Keratinocyte (primary cell): ENCODE results near the gene SCN2B. TPM values are rescaled to one million over a fixed set of nuclear protein-coding genes. Genes with fewer than 3 reads are reported as not detected.

Experiments used
- DNase-seq: peaks from one replicate; pipeline ENCODE4 v3.0.0-alpha.2; 2011; ENCODE audit warnings: low read depth, missing footprints, low spot score
- FAIRE-seq: peaks from 2 replicates; lab custom pipeline; 2011; peaks lifted over from hg19 to GRCh38; lab: Jason Lieb, UNC
- H2AFZ ChIP-seq: 2 replicates; pipeline ENCODE4 v1.6.0; 2012; ENCODE audit warnings: low read length, control low read depth, inconsistent platforms; ENCODE audit not compliant: control insufficient read depth
- H3K27ac ChIP-seq: 2 replicates; pipeline ENCODE4 v1.5.1; 2011; ENCODE audit warnings: low read length; ENCODE audit not compliant: control insufficient read depth, insufficient read depth
- H3K27me3 ChIP-seq: 3 replicates; pipeline ENCODE4 v1.6.0; 2011; ENCODE audit warnings: low read length; ENCODE audit not compliant: control insufficient read depth, insufficient read depth; ENCODE audit errors: extremely low read depth
- H3K36me3 ChIP-seq, 2 experiments: 2 replicates in 1 of 2; 3 replicates in 1 of 2; pipeline ENCODE4 v1.5.1; 2011; ENCODE audit warnings: low read length in 2 of 2, mild to moderate bottlenecking in 1 of 2; ENCODE audit not compliant: control insufficient read depth in 2 of 2, insufficient read depth in 2 of 2; ENCODE audit errors: extremely low read depth in 1 of 2
- H3K4me1 ChIP-seq: 3 replicates; pipeline ENCODE4 v1.5.1; 2011; ENCODE audit warnings: low read length; ENCODE audit not compliant: control insufficient read depth, insufficient read depth; ENCODE audit errors: extremely low read depth
- H3K4me2 ChIP-seq: 3 replicates; pipeline ENCODE4 v1.6.0; 2011; ENCODE audit warnings: low read depth, low read length; ENCODE audit not compliant: control insufficient read depth, insufficient read depth; ENCODE audit errors: extremely low read depth
- H3K4me3 ChIP-seq, 3 experiments: fragments of 200-600 bp in 1 of 3; sonication (generic) in 1 of 3; 2 replicates in 2 of 3; 3 replicates in 1 of 3; pipeline ENCODE4 v1.5.1; 2011 to 2016; ENCODE audit warnings: low read length in 3 of 3, mild to moderate bottlenecking in 3 of 3, control low read depth in 2 of 3, inconsistent platforms in 1 of 3, low read depth in 1 of 3, mixed read lengths in 1 of 3, mixed run types in 1 of 3, moderate library complexity in 1 of 3; ENCODE audit not compliant: control insufficient read depth in 2 of 3, insufficient read depth in 2 of 3; ENCODE audit errors: extremely low read depth in 1 of 3
- H3K79me2 ChIP-seq: 2 replicates; pipeline ENCODE4 v1.6.0; 2012; ENCODE audit warnings: low read length; ENCODE audit not compliant: control insufficient read depth, insufficient read depth
- H3K9ac ChIP-seq: 3 replicates; pipeline ENCODE4 v1.6.0; 2011; ENCODE audit warnings: low read length; ENCODE audit not compliant: control insufficient read depth, insufficient read depth; ENCODE audit errors: extremely low read depth
- H3K9me1 ChIP-seq: 3 replicates; pipeline ENCODE4 v1.6.0; 2011; ENCODE audit warnings: low read length; ENCODE audit not compliant: control insufficient read depth, insufficient read depth; ENCODE audit errors: extremely low read depth
- H3K9me3 ChIP-seq: 2 replicates; pipeline ENCODE4 v1.5.1; 2012; ENCODE audit warnings: low read depth, low read length; ENCODE audit not compliant: control insufficient read depth
- H4K20me1 ChIP-seq: 3 replicates; pipeline ENCODE4 v1.6.0; 2011; ENCODE audit warnings: low read length; ENCODE audit not compliant: control insufficient read depth, insufficient read depth; ENCODE audit errors: extremely low read depth
- EZH2 ChIP-seq: IDR thresholded peaks from one replicate; pipeline ENCODE4 v1.6.1; 2012; ENCODE audit warnings: inconsistent platforms, mild to moderate bottlenecking, low read length, moderate library complexity
- dilution Hi-C: fragments of 300-500 bp; cut with MboI; formaldehyde crosslinking; loops from one replicate; pipeline ENCODE4 v1.7.0; 2020; ENCODE audit warnings: low sequenced_read_pairs; ENCODE audit not compliant: extremely low pct_ligation_motif_present
- polyA plus RNA-seq, 5 experiments: library from polyadenylated mRNA; depleted of rRNA in 3 of 5; stranded (reverse) in 3 of 5; stranded (forward) in 1 of 5; unstranded in 1 of 5; fragments of >200 nt; gene quantifications; 1 replicate in 1 of 5; 2 replicates in 3 of 5; 3 replicates in 1 of 5; pipeline versions ENCODE4 v1.2.1 to v1.2.3, GENCODE V29; 2011 to 2012; ENCODE audit warnings: missing spikeins in 2 of 5, low read depth in 1 of 5, low replicate concordance in 1 of 5
- TF ChIP-seq, protein P1 (sequence below), 3 experiments: IDR thresholded peaks in 1 of 3; conservative IDR thresholded peaks in 1 of 3; optimal IDR thresholded peaks in 1 of 3; 2 replicates in 2 of 3; 3 replicates in 1 of 3; pipeline versions ENCODE3 to v1.5.1; 2011; ENCODE audit warnings: low read length in 3 of 3, mild to moderate bottlenecking in 3 of 3, moderate library complexity in 2 of 3, control low read depth in 1 of 3, inconsistent platforms in 1 of 3; ENCODE audit not compliant: insufficient read depth in 2 of 3; ENCODE audit errors: extremely low read depth in 1 of 3

Gene SCN2B
- polyA plus RNA-seq, 1 donor (not counting 4 experiments of a cell fraction or from before 2014, with no cell fraction given): 0.56 TPM

DNA sequence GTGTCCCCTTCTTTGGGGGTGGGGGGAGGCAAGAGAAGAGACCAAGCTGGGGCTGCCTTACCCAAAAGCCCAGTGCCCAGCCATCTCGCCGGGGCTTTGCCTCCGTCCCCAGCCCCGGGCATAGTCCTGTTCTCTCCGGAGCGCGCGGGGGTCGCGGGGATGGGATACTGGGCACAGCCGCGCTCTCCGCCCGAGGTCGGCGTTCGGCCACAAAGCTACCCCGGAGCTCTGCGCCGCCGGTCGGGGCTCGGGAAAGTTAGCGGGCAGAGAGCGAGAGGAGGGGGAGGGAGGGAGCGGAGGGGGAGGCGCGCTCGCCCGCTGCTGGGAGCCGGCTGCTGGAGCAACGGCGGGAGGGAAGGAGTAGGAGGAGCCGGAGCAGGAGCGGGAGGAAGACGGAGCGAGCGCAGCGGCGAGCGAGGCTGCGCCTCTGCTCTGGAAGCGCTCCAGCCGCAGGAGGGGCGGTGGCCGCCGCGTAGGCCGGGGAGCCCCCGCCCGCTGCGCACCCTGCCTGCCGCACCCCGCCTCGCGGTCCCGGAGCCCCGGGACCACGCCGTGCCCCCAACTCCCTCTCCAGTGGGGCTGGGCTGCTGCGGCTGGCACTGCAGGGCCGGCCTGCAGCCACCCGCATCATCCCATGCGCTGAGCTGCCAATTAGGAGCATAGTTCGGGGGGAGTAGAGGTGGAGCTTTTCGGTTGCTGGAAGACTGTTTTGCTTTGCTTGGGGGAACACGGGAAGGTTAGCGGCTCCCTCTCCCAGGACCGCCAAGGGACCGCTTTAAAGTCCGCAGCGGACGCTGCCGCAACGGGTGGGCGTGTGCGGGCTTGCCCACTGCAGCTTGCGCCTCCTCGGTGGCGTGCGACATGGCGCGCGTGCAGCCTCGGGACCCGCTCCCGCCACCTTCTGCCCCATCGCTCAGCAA, 23.6 kb downstream of the SCN2B start, which contains the start of gene SCN4B:
Gene SCN4B, minus strand, starts transcription at position 272 of the 920 bp plus-strand sequence. Its CDS starts 150 bp downstream, at position 122.
- H3K79me2 ChIP-seq: no peaks in the 10 kb centered on the region
- peaks cover 13% of the 10 kb centered on the region for H3K27me3 ChIP-seq
- peak within 1 kb of the TSS; percentile 89 for H3K4me2 ChIP-seq
- peak within 1 kb of the TSS; percentile 52 for H3K9ac ChIP-seq
- FAIRE-seq (no peak), DNase-seq (no peak)
- H3K36me3 ChIP-seq: no peaks in the 10 kb centered on the region
- no peaks in the 10 kb centered on the region for H4K20me1 ChIP-seq
- H3K27ac ChIP-seq: no peak within 1 kb of the TSS
- H3K4me1 ChIP-seq: peaks cover 23% of the 10 kb centered on the region
- H3K4me3 ChIP-seq: peak within 1 kb of the TSS; percentile 50 to 74 (median 56)
- dilution Hi-C loops: no loop called here
- H2AFZ ChIP-seq: peak within 1 kb of the TSS; percentile 76
- H3K9me3 ChIP-seq: no peaks in the 10 kb centered on the region
- no peak for TF ChIP-seq EZH2
- TF ChIP-seq, protein P1, sequence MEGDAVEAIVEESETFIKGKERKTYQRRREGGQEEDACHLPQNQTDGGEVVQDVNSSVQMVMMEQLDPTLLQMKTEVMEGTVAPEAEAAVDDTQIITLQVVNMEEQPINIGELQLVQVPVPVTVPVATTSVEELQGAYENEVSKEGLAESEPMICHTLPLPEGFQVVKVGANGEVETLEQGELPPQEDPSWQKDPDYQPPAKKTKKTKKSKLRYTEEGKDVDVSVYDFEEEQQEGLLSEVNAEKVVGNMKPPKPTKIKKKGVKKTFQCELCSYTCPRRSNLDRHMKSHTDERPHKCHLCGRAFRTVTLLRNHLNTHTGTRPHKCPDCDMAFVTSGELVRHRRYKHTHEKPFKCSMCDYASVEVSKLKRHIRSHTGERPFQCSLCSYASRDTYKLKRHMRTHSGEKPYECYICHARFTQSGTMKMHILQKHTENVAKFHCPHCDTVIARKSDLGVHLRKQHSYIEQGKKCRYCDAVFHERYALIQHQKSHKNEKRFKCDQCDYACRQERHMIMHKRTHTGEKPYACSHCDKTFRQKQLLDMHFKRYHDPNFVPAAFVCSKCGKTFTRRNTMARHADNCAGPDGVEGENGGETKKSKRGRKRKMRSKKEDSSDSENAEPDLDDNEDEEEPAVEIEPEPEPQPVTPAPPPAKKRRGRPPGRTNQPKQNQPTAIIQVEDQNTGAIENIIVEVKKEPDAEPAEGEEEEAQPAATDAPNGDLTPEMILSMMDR (optimal IDR thresholded peaks at IDR 0.05 in 1 of 3, IDR thresholded peaks at IDR 0.05 in 1 of 3, conservative IDR thresholded peaks at IDR 0.05 in 1 of 3; ENCODE audit: extremely low read depth in 1 of 3, insufficient read depth in 2 of 3, low read length in 3 of 3): peak in 1 of 3 experiments; percentile 13
- H3K9me1 ChIP-seq: no peaks in the 10 kb centered on the region

DNA sequence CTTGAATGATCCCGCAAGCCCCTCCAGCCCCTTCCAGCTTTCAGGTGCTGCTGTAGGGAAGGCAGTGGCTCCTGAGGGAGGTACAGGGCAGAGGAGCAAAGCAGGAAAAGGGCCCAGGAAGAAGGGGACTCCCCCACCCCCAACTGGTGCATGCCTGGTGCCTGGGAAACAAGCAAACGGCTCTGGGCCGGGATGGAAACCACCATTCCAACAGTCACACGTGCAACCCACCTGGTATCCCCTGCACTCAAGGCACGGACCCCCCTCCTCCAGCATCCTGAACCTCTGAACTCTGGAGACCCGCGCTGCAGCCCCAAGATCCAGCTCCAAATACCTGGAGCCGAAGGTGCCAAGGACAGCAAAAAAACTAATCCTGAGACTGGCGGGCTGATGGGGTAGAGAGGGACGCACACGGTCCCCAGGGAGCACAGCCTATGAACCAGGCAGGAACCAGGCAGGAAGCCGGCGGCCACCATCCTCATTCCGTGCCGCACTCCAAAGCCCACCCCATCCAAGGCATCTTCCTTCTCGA, 24.4 kb downstream of the SCN2B start:
- Histone ChIP-seq H3K9me1 (no peaks in the 10 kb centered on the region), H3K27me3 (peaks cover 13% of the 10 kb centered on the region), H3K9me3 (no peaks in the 10 kb centered on the region), H4K20me1 (no peaks in the 10 kb centered on the region), H3K9ac (peak overlapping the region; percentile 52), H3K27ac (no peak overlapping the region), H2AFZ (peak overlapping the region; percentile 76), H3K4me2 (peak overlapping the region; percentile 89), H3K4me3 (peak overlapping the region; percentile 29 to 74 (median 50)), H3K79me2 (no peaks in the 10 kb centered on the region), H3K4me1 (peaks cover 27% of the 10 kb centered on the region), H3K36me3 (no peaks in the 10 kb centered on the region)
- dilution Hi-C loops: no loop called here
- no peak for FAIRE-seq
- TF ChIP-seq, protein P1 (optimal IDR thresholded peaks at IDR 0.05 in 1 of 3, IDR thresholded peaks at IDR 0.05 in 1 of 3, conservative IDR thresholded peaks at IDR 0.05 in 1 of 3; ENCODE audit: extremely low read depth in 1 of 3, insufficient read depth in 2 of 3, low read length in 3 of 3): no peak
- TF ChIP-seq EZH2: no peak
- no peak for DNase-seq
